GM18868 (cell line): ENCODE data around the gene MUC6.

Experiments
- ATAC-seq: cut with Tn5 transposase; IDR thresholded peaks from one replicate; pipeline ENCODE4 v1.9.1; 2021; ENCODE audit warnings: mild to moderate bottlenecking, moderate library complexity; ENCODE audit not compliant: unreplicated experiment

The MUC6 gene

GRCh38 chr11:1073261-1073724, 36.8 kb upstream of the MUC6 start:
- no peak for ATAC-seq

GRCh38 chr11:1072821-1073231, 36.3 kb upstream of the MUC6 start:
- no peak for ATAC-seq

DNA sequence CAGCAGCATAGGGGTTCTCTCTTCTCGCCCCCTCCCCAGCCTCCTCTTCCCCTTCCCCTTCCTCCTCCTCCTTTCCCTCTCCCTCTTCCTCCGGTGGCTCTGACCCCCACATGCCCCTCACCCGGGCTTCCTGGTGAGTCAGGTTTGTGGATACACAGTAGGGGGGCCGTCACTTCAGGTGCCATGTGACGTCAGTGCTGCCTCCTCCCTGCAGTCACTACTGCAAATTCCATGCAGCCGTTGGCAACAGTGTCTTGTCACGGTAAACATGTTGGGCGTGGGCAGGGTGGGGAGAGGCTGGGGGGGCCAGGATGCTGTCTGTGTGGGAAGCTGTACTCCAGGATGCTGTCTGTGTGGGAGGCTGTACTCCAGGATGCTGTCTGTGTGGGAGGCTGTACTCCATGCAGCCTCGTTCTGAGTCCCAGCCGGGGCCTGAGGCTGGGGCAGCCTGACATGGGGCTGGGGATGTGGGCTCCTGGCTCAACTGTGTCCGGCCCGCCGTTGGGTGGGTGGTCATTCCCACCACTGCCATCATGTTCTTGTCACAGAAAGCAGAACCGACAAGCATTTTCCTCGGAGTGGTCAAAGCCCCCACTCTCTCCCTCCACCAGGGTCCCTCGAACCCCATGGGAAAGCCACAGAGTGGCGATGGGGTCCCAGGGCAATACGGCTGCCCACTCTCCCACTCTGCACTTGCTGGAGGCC, 35.8 kb upstream of the MUC6 start:
- no peak for ATAC-seq

DNA sequence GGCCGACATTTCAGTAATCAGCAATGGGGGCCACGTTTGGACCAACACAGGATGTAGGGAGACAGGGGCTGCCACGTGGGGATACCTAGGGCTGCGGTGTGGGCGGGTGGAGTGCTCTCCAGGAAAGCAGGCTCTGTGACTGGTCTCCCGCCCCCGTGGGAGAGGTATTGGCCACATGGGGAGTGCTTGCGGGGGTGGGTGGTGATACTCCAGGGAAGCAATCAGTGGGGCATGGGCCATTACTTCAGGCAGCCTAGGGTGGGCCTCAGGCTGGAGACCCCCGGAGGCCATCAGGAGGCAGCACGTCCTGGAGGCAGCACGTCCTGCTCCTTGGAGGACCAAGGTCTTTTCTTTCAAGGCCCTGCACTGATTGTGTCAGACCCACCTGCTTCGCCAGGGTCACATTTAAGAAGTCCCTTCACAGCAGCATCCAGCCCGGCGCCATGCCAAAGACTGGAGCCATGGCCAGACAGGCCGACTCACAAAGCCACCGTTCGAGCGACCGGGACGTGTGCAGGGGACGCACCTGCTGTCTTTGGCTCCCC, 35.1 kb upstream of the MUC6 start:
- no peak for ATAC-seq

DNA sequence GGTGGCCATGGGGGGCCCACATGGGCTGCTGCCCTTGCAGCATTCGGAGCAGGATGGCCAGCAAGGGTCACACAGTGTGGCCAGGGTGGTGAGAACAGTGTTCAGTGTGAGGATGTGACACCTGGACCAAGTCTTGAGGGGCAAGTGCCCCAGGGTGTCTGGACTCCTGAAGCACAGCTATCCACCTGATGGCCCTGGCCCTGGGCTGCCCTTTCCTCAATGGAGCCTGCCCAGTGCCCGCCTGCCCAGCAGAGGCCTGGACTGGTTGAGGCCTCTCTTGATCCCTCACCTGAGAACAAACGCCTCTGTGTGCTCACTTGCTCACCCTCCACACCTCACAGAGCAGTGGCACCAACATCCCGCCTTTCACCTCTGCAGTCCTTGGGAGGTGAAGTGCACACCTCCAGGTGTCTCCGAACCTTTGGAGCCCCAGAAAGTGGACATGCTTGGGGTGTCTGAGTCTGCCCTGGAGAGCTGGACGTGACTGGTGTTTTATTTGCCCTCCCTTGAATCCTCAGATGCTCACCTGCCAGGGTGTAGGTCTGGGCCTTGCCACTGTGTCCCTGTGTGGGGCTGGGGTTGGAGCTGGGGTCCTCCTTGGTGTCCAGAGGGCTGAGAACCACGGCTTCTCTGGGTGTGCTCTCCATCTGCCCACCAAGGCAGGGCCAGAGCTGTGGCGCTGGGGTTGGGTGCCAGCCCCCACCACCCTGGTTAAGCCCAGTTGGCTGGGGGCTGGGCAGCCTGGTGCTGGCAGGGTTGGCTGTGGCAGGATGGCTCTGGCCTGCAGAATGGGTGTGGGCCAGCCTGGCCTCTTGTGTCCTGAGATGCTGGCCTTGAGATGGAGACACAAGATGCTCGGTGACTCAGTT, 34.3 kb upstream of the MUC6 start:
- ATAC-seq, result no peak

DNA sequence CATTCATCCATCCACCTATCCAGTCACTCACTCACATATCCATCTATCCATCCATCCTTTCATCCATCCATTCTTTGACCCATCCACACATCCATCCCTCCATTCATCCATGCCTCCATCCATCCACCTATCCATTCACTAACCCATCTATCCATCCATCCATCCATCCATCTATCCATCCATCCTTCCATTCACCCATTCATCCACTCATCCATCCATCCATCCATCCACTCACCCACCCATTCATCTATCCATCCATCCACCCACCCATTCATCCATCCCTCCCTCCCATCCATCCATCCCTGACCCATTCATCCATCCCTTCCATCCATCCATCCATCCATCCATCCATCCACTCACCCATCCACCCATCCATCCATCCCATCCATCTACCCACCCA, 33.2 kb upstream of the MUC6 start:
- ATAC-seq, result no peak

DNA sequence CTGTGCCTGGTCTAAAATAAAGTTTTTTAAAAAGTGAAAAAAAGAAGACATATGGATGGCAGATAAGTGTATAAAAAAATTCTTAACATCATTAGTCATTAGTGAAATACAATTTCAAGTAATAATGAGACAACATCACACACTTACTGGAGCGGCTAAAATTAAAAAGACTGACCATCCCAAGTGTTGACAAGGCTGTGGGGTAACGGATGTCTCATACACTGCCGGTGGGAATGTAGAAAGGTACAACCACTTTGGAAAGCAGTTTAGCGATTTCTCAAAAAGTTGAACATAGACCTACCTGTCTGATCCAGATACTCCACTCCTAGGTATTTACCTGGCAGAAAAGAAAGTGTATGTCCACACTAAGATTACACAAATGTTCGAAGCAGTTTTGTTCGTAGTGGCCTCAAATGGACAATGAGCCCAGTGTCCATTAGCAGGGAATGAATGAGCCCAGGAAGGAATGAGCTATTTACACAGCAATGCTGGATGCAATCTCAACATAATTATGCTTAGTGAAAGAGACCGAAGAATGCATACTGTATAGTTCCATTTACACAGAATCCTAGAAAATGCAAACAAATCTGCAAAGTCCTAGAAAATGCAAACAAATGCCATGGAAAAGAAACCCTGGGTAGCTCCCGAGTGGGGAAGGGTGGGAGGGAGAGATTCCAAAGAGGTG, 31.4 kb upstream of the MUC6 start:
- ATAC-seq, result no peak

GRCh38 chr11:1064167-1064566, 27.6 kb upstream of the MUC6 start:
- no peak for ATAC-seq

DNA sequence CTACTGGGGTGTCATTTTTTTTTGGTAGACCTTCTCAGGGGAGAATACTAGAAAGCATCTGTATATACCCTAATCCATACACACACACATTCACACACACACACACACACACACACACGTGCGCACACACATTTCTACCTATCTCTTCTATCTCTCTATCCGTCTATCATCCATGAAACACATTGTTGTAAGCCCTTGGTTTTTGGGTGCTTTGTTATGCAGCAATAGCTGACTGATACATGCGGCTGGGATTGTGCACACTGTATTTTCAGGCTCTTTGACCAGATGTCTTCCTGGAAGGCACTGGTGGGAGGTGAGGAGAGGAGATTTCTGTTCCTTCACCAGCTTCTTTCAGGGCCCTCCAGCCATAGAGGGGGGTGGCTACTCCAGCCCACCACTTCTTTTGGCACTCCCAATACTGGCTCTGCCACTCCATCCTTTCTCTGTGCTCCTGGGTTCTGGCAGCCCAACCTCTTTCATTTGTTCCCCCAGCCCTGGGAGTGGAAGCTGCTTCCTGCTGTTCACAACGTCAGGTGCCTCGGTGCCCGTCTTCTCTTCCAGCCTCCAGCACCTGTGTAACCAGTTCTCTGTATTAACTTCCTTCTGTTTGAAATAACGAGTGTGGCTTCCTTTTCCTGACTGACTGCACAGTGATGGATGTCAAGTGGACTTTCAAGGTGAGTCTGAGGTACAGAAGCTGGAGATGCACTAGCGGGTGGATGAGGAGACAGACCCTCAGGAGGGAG, 25.7 kb upstream of the MUC6 start:
- ATAC-seq, result no peak

GRCh38 chr11:1060852-1061616, 24.5 kb upstream of the MUC6 start:
- ATAC-seq, result no peak

GRCh38 chr11:1060410-1060809, 23.9 kb upstream of the MUC6 start:
- ATAC-seq, result no peak

DNA sequence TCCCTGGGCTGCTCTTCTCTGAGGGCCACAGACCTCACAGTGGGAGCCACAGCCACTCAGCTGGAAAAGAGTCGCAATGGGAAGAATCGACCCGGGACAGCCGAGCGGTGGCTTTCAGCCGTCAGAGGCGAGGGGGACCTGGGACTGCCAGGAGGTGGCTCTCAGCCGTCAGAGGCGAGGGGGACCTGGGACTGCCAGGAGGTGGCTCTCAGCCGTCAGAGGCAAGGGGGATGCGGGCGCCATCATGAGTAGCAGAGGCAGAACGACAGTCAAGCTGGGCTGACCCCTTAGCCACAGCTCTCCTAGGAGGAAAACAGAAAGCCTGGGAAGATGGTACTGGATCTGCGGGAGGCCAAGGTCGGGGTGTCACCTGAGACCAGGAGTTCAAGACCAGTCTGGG, 23.2 kb upstream of the MUC6 start:
- ATAC-seq, result no peak

GRCh38 chr11:1057806-1058205, 21.3 kb upstream of the MUC6 start:
- ATAC-seq, result no peak

DNA sequence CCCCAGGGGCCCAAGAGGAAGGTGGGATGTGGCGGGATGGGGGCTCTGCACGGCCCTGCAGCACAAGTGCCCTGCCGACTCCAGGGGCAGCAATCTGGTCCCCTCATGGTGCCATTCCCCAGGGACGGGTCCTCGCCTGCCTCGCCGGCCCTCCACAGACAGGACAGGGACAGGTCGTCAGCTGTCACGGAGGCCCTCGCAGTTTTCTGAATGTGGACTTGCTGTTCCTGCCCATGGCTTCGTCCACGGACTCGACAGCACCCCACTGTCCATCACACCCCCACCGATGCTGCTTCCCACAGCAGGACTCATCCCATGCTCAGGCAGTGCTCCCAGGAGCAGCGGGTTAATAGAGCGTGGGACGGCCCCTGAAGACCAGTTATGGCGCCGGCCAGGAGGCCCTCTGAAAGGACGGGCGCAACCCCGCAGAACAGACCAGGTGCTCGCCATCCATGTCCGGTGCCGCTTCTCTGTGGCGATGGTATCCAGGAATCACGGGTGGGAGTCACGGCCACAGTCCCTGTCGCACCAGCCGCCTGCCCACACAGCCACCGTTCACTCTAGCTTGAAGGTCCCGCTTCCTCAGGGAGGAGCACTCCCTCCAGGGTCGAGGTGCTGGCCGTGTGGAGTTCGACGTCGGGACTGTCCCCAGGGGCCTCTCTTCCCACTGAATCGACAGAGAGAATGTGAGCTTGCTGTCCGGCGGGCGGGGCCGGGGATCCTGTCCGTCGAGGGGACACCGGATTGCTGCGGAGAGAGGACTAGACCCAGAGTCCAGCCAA, 19.7 kb upstream of the MUC6 start:
- no peak for ATAC-seq

DNA sequence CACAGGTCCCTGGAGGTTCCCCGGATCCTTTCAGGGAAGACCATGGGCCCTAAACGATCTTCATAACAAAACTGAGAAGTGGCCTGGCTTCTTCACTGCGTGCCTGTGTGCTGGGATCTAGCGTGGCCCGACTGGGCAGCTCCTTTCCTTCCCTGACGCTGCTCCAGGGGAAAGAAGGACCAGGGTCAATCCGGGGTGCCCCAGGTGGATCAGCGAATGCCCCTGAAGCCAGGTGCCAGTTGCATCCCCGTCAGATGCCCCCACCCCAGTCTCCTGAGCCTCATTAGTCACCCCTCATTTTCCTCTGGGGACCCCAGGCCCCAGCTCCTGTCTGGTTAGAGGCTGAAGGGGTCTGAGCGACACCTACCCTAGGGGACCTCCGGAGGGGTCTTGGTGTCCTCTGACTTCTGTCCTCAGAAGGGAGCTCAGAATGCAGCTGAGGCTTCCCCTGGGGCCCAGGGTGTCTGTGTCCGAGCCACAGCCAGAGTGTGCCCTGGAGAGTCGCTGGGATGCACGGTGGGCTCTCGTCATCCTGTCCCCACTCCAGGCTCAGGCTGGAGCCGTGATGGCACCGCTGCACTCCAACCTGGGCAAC, 18.7 kb upstream of the MUC6 start:
- ATAC-seq, result no peak

- ATAC-seq, result no peak
These were observed 17.9 kb upstream of the MUC6 start for GRCh38 chr11:1054143-1055108.

DNA sequence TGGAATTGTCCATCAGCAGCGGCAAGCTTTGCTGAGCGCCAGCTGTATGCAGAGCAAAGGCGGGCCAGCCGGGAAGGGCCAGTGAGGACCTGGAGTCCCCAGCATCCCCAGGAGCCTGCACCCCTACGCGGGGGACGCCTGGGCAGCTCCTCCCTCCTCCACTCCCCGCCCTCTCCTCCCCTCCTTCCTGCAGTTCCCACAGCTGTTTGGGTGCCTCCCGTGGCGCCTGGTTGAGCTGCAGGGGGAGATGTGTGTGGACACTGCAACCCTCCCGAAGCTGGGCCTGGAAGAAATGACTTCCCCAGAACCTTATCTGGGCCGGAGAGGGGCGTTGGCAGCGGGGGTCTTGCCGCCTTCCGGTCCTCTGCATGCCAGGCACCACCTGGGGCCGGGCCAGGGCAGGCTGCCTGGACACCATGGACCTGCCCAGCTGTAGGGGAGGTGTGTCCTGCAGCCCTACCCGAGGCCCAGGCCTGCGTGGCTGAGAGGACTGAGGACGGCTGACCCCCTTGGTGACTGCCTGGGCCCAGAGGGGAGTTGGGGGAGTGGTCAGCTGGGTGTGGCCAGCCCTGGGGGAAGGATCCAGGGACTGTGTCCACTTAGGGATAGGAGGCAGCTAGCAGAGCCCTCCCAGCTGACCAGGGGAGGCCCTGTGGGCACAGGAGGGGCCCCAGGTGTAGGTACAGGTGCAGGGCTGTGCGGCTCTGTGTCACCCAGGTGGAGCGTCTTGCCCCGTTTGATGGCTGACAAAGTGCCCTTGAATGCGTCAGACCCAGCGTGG, 16.8 kb upstream of the MUC6 start:
- ATAC-seq, result no peak
